MCF 10A (cell line): ENCODE results near the gene CTCF. TPM values are rescaled to one million over a fixed set of nuclear protein-coding genes. Genes with fewer than 3 reads are reported as not detected.

Experiments
- BruUV-seq: library from RNA; stranded (reverse); fragments of 400-500 nt; replicated peaks from 2 replicates; lab custom pipeline; 2021; lab: Mats Ljungman, UMichigan
- CTCF ChIA-PET: fragments of 300-600 bp; sonication (Branson Sonifier 250); formaldehyde crosslinking; extraction: SDS; loops from one replicate; lab custom pipeline; 2021; ENCODE audit warnings: antibody characterized with exemption, inconsistent platforms; lab: Yijun Ruan, JAX
- POLR2A ChIA-PET: fragments of 300-600, 350-650 bp; sonication (Branson Sonifier 250); formaldehyde crosslinking; extraction: SDS; loops from one replicate; lab custom pipeline; 2020; ENCODE audit warnings: antibody characterized with exemption, inconsistent platforms; lab: Yijun Ruan, JAX
- DNase-seq: peaks from one replicate; pipeline ENCODE4 v3.0.0-alpha.2; 2018; ENCODE audit not compliant: unreplicated experiment
- H3K27ac Mint-ChIP-seq: one replicate; pipeline ENCODE4 v1.8.0; 2022; ENCODE audit warnings: mild to moderate bottlenecking, low read depth, mixed read lengths; ENCODE audit not compliant: unreplicated experiment
- H3K27me3 Mint-ChIP-seq: one replicate; pipeline ENCODE4 v1.8.0; 2022; ENCODE audit warnings: mixed read lengths; ENCODE audit not compliant: insufficient read depth, unreplicated experiment
- H3K36me3 Mint-ChIP-seq: one replicate; pipeline ENCODE4 v1.8.0; 2022; ENCODE audit warnings: mild to moderate bottlenecking, moderate library complexity, mixed read lengths; ENCODE audit not compliant: insufficient read depth, unreplicated experiment
- H3K4me1 Mint-ChIP-seq: one replicate; pipeline ENCODE4 v1.8.0; 2022; ENCODE audit warnings: mixed read lengths; ENCODE audit not compliant: insufficient read depth, unreplicated experiment
- H3K4me3 Mint-ChIP-seq: one replicate; pipeline ENCODE4 v1.8.0; 2022; ENCODE audit warnings: mild to moderate bottlenecking, moderate library complexity, mixed read lengths; ENCODE audit not compliant: unreplicated experiment
- H3K9me3 Mint-ChIP-seq: one replicate; pipeline ENCODE4 v1.8.0; 2022; ENCODE audit warnings: mixed read lengths; ENCODE audit not compliant: unreplicated experiment
- CTCF ChIP-seq: fragments of 200-600 bp; IDR thresholded peaks from one replicate; pipeline ENCODE4 v1.8.0; 2022; ENCODE audit warnings: antibody characterized with exemption, mild to moderate bottlenecking; ENCODE audit not compliant: unreplicated experiment
- intact Hi-C: fragments of 100-400 bp; cut with micrococcal nuclease; formaldehyde crosslinking; loops from 2 replicates; pipeline ENCODE4 v1.14.1; 2022
- total RNA-seq: library from RNA; stranded (reverse); gene quantifications from 2 replicates; pipeline ENCODE4 v1.2.3, GENCODE V29; 2022

Gene CTCF
- total RNA-seq, 1 experiment from 2014 or later = 40.6 TPM

- H3K27me3 Mint-ChIP-seq = no peaks in the 10 kb centered on the region
- no peak for TF ChIP-seq CTCF
- peaks cover 4% of the 10 kb centered on the region for H3K36me3 Mint-ChIP-seq
- H3K27ac Mint-ChIP-seq = no peak overlapping the region
- peaks cover 4% of the 10 kb centered on the region for H3K4me1 Mint-ChIP-seq
- BruUV-seq = no TSS peak
- DNase-seq = no peak
- no peaks in the 10 kb centered on the region for H3K9me3 Mint-ChIP-seq
- peak overlapping the region; percentile 72 for H3K4me3 Mint-ChIP-seq
- intact Hi-C loops = no loop called here
- ChIA-PET CTCF (interaction anchor here (0.6 to 6.9 kb wide), 15 partner anchors 9 to 825 kb away, joined by 3 to 57 read pairs (median 4); partner anchors contain the start of gene GFOD2), POLR2A (interaction anchor here (0.6 to 1.6 kb wide), 4 partner anchors 95 to 146 kb away, joined by 3 to 5 read pairs (median 4); no protein-coding TSS in a partner anchor)
These were observed 105.1 kb downstream of the CTCF start for GRCh38 chr16:67667453-67667816.

GRCh38 chr16:67667817-67668494, 105.6 kb downstream of the CTCF start:
- DNase-seq = peak; percentile 82
- no peak overlapping the region for H3K4me3 Mint-ChIP-seq
- peak; percentile 63 for TF ChIP-seq CTCF

GRCh38 chr16:67668495-67669157, 106.3 kb downstream of the CTCF start:
- Mint-ChIP-seq H3K4me3 (no peak overlapping the region), H3K9me3 (no peaks in the 10 kb centered on the region), H3K27ac (no peak overlapping the region), H3K27me3 (no peaks in the 10 kb centered on the region), H3K4me1 (peaks cover 9% of the 10 kb centered on the region), H3K36me3 (peaks cover 4% of the 10 kb centered on the region)
- ChIA-PET POLR2A (interaction anchor here (1.2 to 1.6 kb wide), 3 partner anchors 42 to 148 kb away, joined by 3 to 5 read pairs (median 5); no protein-coding TSS in a partner anchor), CTCF (interaction anchor here (0.5 to 6.9 kb wide), 19 partner anchors 11 to 421 kb away, joined by 3 to 57 read pairs (median 3); partner anchors contain the start of genes CTCF and GFOD2)
- no TSS peak for BruUV-seq
- DNase-seq = no peak
- peak; percentile 28 for TF ChIP-seq CTCF
- intact Hi-C loops = loop anchor here (1.0 kb wide), 2 partner anchors 106 to 147 kb away; partner anchors contain the start of gene CTCF

More at GRCh38 chr16:67667817-67668494, 105.6 kb downstream of the CTCF start:
- CTCF ChIA-PET = interaction anchor here (0.5 to 6.9 kb wide), 21 partner anchors 9 to 825 kb away, joined by 3 to 57 read pairs (median 3); partner anchors contain the start of gene GFOD2
- no peaks in the 10 kb centered on the region for H3K27me3 Mint-ChIP-seq
- POLR2A ChIA-PET = interaction anchor here (0.6 to 1.6 kb wide), 4 partner anchors 96 to 147 kb away, joined by 3 to 5 read pairs (median 4); no protein-coding TSS in a partner anchor
- H3K27ac Mint-ChIP-seq = no peak overlapping the region
- BruUV-seq = no TSS peak
- H3K4me1 Mint-ChIP-seq = peaks cover 7% of the 10 kb centered on the region
- H3K9me3 Mint-ChIP-seq = no peaks in the 10 kb centered on the region
- H3K36me3 Mint-ChIP-seq = peaks cover 4% of the 10 kb centered on the region
- intact Hi-C loops = loop anchor here (1.0 kb wide), 2 partner anchors 106 to 147 kb away; partner anchors contain the start of gene CTCF
